ENCODE data around the gene GPR65. TPM values are rescaled to one million over a fixed set of nuclear protein-coding genes. Genes with fewer than 3 reads are reported as not detected.
"Not testable (repeated sequence)": the region's sequence is repeated elsewhere in the genome, so short reads cannot be mapped to it uniquely, and the experiment has no call there.

GPR65 gene
- total RNA-seq, 1 experiment from 2014 or later = not detected

DNA sequence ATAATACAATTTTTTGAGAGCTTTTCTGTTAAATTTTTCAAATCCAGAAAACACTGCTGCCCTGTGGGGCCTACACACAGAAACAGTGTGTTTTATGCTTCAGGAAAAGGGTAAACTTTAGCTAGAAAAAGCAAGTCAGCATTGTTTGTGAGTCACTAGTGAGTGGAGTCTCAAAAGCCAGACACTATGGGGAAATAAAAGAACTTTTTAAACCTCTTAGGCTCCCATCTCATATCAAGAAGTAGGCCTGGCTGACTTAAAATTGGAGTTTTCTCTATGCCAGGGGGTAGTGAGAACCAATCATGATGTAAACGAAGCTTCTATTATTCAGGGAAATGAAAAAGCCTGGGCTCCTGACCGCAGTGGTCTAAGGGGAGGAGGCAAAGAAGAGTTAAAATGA is 12.6 kb downstream of the GPR65 start:
- Histone ChIP-seq H3K4me2 (no peak overlapping the region), H3K27me3 (ENCODE audit: insufficient read depth, low read depth) (no peaks in the 10 kb centered on the region), H4K20me1 (ENCODE audit: insufficient read depth) (no peaks in the 10 kb centered on the region), H3K36me3 (ENCODE audit: low read depth) (no peaks in the 10 kb centered on the region), H3K27ac (no peak overlapping the region), H3K9me3 (ENCODE audit: insufficient read depth, low read depth) (no peaks in the 10 kb centered on the region), H3F3A (ENCODE audit: insufficient read depth, low read depth) (no peaks in the 10 kb centered on the region), H3K4me3 (no peak overlapping the region), H3K9me2 (ENCODE audit: insufficient read depth) (no peaks in the 10 kb centered on the region), H2AFZ (no peak overlapping the region), H3K79me2 (ENCODE audit: low read depth) (no peaks in the 10 kb centered on the region), H3K4me1 (replicated peaks; ENCODE audit: insufficient read depth) (no peaks in the 10 kb centered on the region)
- DNase-seq = no peak
- POLR2A ChIA-PET (ENCODE audit: unreplicated experiment) = no interaction called here
- no peak for TF ChIP-seq EZH2 (IDR thresholded peaks at IDR 0.05; ENCODE audit: low read depth)
- BruUV-seq (replicated peaks) = no TSS peak
- intact Hi-C loops (cut with micrococcal nuclease; ENCODE audit: unreplicated experiment) = no loop called here
- CTCF ChIA-PET = no interaction called here

DNA sequence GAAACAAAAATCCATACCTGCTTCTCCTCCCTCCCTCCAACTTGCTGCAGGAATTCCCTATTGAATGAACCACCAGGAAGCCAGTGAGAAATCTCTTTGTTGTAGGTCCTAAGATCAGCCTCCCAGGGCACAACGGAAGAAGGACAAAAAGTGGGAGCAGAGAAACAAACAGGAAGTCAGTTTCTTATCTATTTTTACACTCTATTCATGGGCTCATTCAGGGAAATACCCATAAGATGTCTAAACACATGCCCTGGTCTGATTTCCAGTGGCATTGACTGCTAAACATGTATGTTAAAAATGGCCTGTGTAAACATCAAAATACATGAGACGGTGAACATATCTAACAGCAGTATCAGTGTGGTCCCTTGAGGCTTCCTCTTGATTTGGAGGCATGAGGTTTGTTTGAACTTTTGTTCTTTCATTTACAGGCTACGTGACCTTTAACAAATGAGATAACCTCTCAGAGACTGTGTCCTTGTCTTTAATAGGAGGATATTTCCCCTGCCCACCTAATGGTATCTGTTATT is 18.8 kb downstream of the GPR65 start:
- Histone ChIP-seq H3K4me3 (no peak overlapping the region), H3K4me1 (replicated peaks; ENCODE audit: insufficient read depth) (no peaks in the 10 kb centered on the region), H3K9me3 (ENCODE audit: insufficient read depth, low read depth) (no peaks in the 10 kb centered on the region), H4K20me1 (ENCODE audit: insufficient read depth) (no peaks in the 10 kb centered on the region), H3F3A (ENCODE audit: insufficient read depth, low read depth) (no peaks in the 10 kb centered on the region), H3K27ac (no peak overlapping the region), H2AFZ (no peak overlapping the region), H3K4me2 (no peak overlapping the region), H3K9me2 (ENCODE audit: insufficient read depth) (no peaks in the 10 kb centered on the region), H3K36me3 (ENCODE audit: low read depth) (no peaks in the 10 kb centered on the region), H3K27me3 (ENCODE audit: insufficient read depth, low read depth) (no peaks in the 10 kb centered on the region), H3K79me2 (ENCODE audit: low read depth) (no peaks in the 10 kb centered on the region)
- TF ChIP-seq, protein P1, sequence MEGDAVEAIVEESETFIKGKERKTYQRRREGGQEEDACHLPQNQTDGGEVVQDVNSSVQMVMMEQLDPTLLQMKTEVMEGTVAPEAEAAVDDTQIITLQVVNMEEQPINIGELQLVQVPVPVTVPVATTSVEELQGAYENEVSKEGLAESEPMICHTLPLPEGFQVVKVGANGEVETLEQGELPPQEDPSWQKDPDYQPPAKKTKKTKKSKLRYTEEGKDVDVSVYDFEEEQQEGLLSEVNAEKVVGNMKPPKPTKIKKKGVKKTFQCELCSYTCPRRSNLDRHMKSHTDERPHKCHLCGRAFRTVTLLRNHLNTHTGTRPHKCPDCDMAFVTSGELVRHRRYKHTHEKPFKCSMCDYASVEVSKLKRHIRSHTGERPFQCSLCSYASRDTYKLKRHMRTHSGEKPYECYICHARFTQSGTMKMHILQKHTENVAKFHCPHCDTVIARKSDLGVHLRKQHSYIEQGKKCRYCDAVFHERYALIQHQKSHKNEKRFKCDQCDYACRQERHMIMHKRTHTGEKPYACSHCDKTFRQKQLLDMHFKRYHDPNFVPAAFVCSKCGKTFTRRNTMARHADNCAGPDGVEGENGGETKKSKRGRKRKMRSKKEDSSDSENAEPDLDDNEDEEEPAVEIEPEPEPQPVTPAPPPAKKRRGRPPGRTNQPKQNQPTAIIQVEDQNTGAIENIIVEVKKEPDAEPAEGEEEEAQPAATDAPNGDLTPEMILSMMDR (conservative IDR thresholded peaks at IDR 0.05) = no peak
- no peak for DNase-seq
- intact Hi-C loops (cut with micrococcal nuclease; ENCODE audit: unreplicated experiment) = no loop called here
- POLR2A ChIA-PET (ENCODE audit: unreplicated experiment) = no interaction called here
- CTCF ChIA-PET = no interaction called here
- BruUV-seq (replicated peaks) = no TSS peak

- intact Hi-C loops (cut with micrococcal nuclease; ENCODE audit: unreplicated experiment); H3F3A ChIP-seq (ENCODE audit: insufficient read depth, low read depth); H3K79me2 ChIP-seq (ENCODE audit: low read depth); H3K9me2 ChIP-seq (ENCODE audit: insufficient read depth); H3K4me3 ChIP-seq; H3K27me3 ChIP-seq (ENCODE audit: insufficient read depth, low read depth); POLR2A ChIA-PET (ENCODE audit: unreplicated experiment); H2AFZ ChIP-seq; H3K9me3 ChIP-seq (ENCODE audit: insufficient read depth, low read depth); DNase-seq; H3K4me2 ChIP-seq; CTCF ChIA-PET; H4K20me1 ChIP-seq (ENCODE audit: insufficient read depth); H3K36me3 ChIP-seq (ENCODE audit: low read depth); H3K4me1 ChIP-seq (replicated peaks; ENCODE audit: insufficient read depth); H3K27ac ChIP-seq; BruUV-seq (replicated peaks): not testable (repeated sequence)
Measured at GRCh38 chr14:88024252-88025086, 19.5 kb downstream of the GPR65 start.

DNA sequence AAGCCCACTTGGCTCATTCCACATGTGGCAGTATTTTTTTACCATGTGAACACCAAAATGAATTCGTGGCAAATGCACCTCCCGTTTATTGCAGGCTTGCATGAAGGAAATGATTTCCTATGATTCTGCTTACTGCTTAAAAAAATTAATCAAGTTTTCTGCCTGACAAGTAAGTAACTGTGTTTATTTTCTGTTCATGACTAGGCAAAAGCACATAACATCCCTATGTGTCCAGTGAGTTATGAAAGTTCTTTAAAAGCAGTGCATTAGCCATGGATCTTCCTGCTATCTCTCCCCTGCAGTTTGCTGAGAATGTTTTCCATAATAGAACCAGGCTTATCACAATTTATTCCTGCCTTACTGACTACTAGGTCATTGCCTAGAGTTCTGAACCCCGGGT is 20.4 kb downstream of the GPR65 start:
- intact Hi-C loops (cut with micrococcal nuclease; ENCODE audit: unreplicated experiment) = no loop called here
- DNase-seq = no peak
- Histone ChIP-seq H3K4me2 (no peak overlapping the region), H3K9me2 (ENCODE audit: insufficient read depth) (no peaks in the 10 kb centered on the region), H4K20me1 (ENCODE audit: insufficient read depth) (no peaks in the 10 kb centered on the region), H3K27ac (no peak overlapping the region), H2AFZ (no peak overlapping the region), H3F3A (ENCODE audit: insufficient read depth, low read depth) (no peaks in the 10 kb centered on the region), H3K36me3 (ENCODE audit: low read depth) (no peaks in the 10 kb centered on the region), H3K79me2 (ENCODE audit: low read depth) (no peaks in the 10 kb centered on the region), H3K27me3 (ENCODE audit: insufficient read depth, low read depth) (no peaks in the 10 kb centered on the region), H3K9me3 (ENCODE audit: insufficient read depth, low read depth) (no peaks in the 10 kb centered on the region), H3K4me3 (no peak overlapping the region), H3K4me1 (replicated peaks; ENCODE audit: insufficient read depth) (no peaks in the 10 kb centered on the region)
- ChIA-PET CTCF (no interaction called here), POLR2A (ENCODE audit: unreplicated experiment) (no interaction called here)
- no TSS peak for BruUV-seq (replicated peaks)
- TF ChIP-seq, protein P1 (conservative IDR thresholded peaks at IDR 0.05) = no peak
- no peak for TF ChIP-seq EZH2 (IDR thresholded peaks at IDR 0.05; ENCODE audit: low read depth)

All from PC-9 (cell line).